ENCODE data around the gene ILF2.

GRCh38 chr1:153696741-153697140 is 25.9 kb upstream of the ILF2 start:
- no peak for TF ChIP-seq CTCF (IDR thresholded peaks at IDR 0.05)
- TF ChIP-seq POLR2AphosphoS5 (IDR thresholded peaks at IDR 0.05; ENCODE audit: insufficient read depth in 1 of 2, low read depth in 1 of 2) = no peak
